ENCODE results near the gene CDO1.

Gene CDO1

GRCh38 chr5:115785381-115786065 is 30.9 kb downstream of the CDO1 start:
- DNase-seq = no peak

- no peak for DNase-seq
Measured at GRCh38 chr5:115778417-115778816, 38.0 kb downstream of the CDO1 start.

DNA sequence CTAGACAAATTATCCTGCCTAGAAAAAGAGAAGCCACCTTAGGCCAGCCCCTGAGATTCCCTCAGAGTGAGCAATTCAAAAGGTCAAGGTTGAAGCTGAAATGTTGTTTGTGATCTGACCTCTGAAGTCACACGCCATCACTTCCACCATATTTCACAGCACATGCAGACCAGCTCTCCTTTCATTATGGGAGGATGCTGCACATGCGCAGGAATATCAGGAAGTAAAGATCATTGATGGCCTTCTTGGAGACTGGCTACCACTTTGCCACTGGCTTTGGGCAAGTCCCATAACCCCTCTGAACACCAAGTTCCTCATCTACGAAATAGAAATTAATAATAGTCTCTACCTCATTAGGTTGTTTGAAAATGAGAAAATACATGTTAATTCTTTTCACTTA is 39.5 kb downstream of the CDO1 start:
- no peak for DNase-seq

DNA sequence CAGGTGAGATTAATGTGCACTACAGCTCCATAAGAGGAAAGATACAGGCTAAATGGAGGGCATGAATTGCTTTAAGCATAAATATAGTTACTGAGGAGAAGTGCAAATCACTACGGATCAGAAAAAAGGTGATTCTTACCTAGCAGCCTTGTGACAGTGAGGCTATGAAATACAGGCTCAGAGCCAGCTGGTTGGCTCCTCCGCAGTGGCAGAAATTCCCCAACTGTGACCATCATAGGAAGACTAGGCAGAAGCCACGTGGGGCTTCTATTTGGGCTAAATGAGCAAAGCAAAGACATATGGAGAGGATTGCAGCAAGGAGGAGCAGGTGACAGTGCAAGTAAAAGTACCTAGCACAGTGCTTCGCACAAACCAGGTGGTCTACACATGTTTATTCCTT is 40.5 kb downstream of the CDO1 start:
- no peak for DNase-seq

- no peak for DNase-seq
Measured at GRCh38 chr5:115774684-115775083, 41.8 kb downstream of the CDO1 start.

- no peak for DNase-seq
Measured at GRCh38 chr5:115772731-115773475, 43.6 kb downstream of the CDO1 start.

GRCh38 chr5:115770466-115770865 is 46.0 kb downstream of the CDO1 start:
- peak in 1 of 5 experiments; percentile 37 for DNase-seq

DNA sequence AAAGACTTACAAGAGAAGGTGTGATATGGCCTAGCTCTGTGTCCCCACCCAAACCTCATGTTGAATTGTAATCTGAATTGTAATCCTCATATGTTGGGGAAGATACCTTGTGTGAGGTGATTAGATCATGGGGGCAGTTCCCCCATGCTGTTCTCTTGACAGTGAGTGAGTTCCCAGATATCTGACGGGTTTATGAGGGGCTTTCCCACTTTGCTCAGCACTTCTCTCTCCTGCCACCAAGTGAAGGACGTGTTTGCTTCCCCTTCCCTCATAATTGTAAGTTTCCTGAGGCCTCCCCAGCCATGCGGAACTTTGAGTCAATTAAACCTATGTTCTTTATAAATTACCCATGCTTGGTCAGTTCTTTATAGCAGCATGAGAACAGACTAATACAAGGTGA is 49.0 kb downstream of the CDO1 start:
- DNase-seq = no peak

- no peak for DNase-seq
Measured at GRCh38 chr5:115766608-115767007, 49.9 kb downstream of the CDO1 start.

- DNase-seq = no peak
Measured at GRCh38 chr5:115758356-115758755, 58.1 kb downstream of the CDO1 start.

- no peak for DNase-seq
Measured at GRCh38 chr5:115755675-115756074, 60.8 kb downstream of the CDO1 start.
